ENCODE results near the gene LRRC8C.

LRRC8C gene

GRCh38 chr1:89734442-89734841, 101.5 kb downstream of the LRRC8C start:
- no peak overlapping the region for H3K4me3 Mint-ChIP-seq
- peaks cover 3% of the 10 kb centered on the region for H3K36me3 Mint-ChIP-seq
- H3K27ac Mint-ChIP-seq, result peak overlapping the region; percentile 64
- peaks cover 44% of the 10 kb centered on the region for H3K4me1 Mint-ChIP-seq
- H3K27me3 Mint-ChIP-seq, result no peaks in the 10 kb centered on the region
- no peaks in the 10 kb centered on the region for H3K9me3 Mint-ChIP-seq

- H3K36me3 Mint-ChIP-seq, result peaks cover 3% of the 10 kb centered on the region
- H3K27me3 Mint-ChIP-seq, result no peaks in the 10 kb centered on the region
- peaks cover 55% of the 10 kb centered on the region for H3K4me1 Mint-ChIP-seq
- no peak overlapping the region for H3K27ac Mint-ChIP-seq
- no peaks in the 10 kb centered on the region for H3K9me3 Mint-ChIP-seq
- no peak overlapping the region for H3K4me3 Mint-ChIP-seq
Observed at GRCh38 chr1:89735479-89735878, 102.6 kb downstream of the LRRC8C start.

GRCh38 chr1:89736937-89737733, 104.2 kb downstream of the LRRC8C start:
- H3K4me1 Mint-ChIP-seq, result peaks cover 54% of the 10 kb centered on the region

GRCh38 chr1:89737985-89738510, 105.1 kb downstream of the LRRC8C start:
- Mint-ChIP-seq H3K36me3 (no peaks in the 10 kb centered on the region), H3K27ac (peak overlapping the region; percentile 43), H3K4me3 (no peak overlapping the region), H3K4me1 (peaks cover 44% of the 10 kb centered on the region), H3K9me3 (no peaks in the 10 kb centered on the region), H3K27me3 (no peaks in the 10 kb centered on the region)

More at GRCh38 chr1:89736937-89737733, 104.2 kb downstream of the LRRC8C start:
- Mint-ChIP-seq H3K4me3 (no peak overlapping the region), H3K27ac (no peak overlapping the region), H3K27me3 (no peaks in the 10 kb centered on the region), H3K36me3 (no peaks in the 10 kb centered on the region), H3K9me3 (no peaks in the 10 kb centered on the region)

- H3K4me1 Mint-ChIP-seq, result peaks cover 40% of the 10 kb centered on the region
- H3K27ac Mint-ChIP-seq, result peak overlapping the region; percentile 90
Observed at GRCh38 chr1:89739013-89739843, 106.3 kb downstream of the LRRC8C start.

GRCh38 chr1:89739844-89740216, 106.9 kb downstream of the LRRC8C start:
- no peaks in the 10 kb centered on the region for H3K27me3 Mint-ChIP-seq
- H3K27ac Mint-ChIP-seq, result peak overlapping the region; percentile 90
- H3K9me3 Mint-ChIP-seq, result no peaks in the 10 kb centered on the region
- peak overlapping the region; percentile 63 for H3K4me3 Mint-ChIP-seq
- H3K36me3 Mint-ChIP-seq, result no peaks in the 10 kb centered on the region
- H3K4me1 Mint-ChIP-seq, result peaks cover 38% of the 10 kb centered on the region

More at GRCh38 chr1:89739013-89739843, 106.3 kb downstream of the LRRC8C start:
- Mint-ChIP-seq H3K36me3 (no peaks in the 10 kb centered on the region), H3K9me3 (no peaks in the 10 kb centered on the region), H3K4me3 (peak overlapping the region; percentile 63), H3K27me3 (no peaks in the 10 kb centered on the region)

GRCh38 chr1:89743788-89744187, 110.9 kb downstream of the LRRC8C start:
- Mint-ChIP-seq H3K4me1 (peaks cover 37% of the 10 kb centered on the region), H3K9me3 (no peaks in the 10 kb centered on the region), H3K27ac (no peak overlapping the region), H3K4me3 (no peak overlapping the region), H3K36me3 (no peaks in the 10 kb centered on the region), H3K27me3 (no peaks in the 10 kb centered on the region)

- no peak overlapping the region for H3K4me3 Mint-ChIP-seq
- H3K27me3 Mint-ChIP-seq, result no peaks in the 10 kb centered on the region
- H3K4me1 Mint-ChIP-seq, result peaks cover 11% of the 10 kb centered on the region
- no peak overlapping the region for H3K27ac Mint-ChIP-seq
- no peaks in the 10 kb centered on the region for H3K9me3 Mint-ChIP-seq
- H3K36me3 Mint-ChIP-seq, result no peaks in the 10 kb centered on the region
Observed at GRCh38 chr1:89746424-89747149, 113.7 kb downstream of the LRRC8C start.

- peaks cover 5% of the 10 kb centered on the region for H3K36me3 Mint-ChIP-seq
- no peaks in the 10 kb centered on the region for H3K27me3 Mint-ChIP-seq
- H3K4me1 Mint-ChIP-seq, result peaks cover 58% of the 10 kb centered on the region
Observed at GRCh38 chr1:89753761-89754160, 120.8 kb downstream of the LRRC8C start.

GRCh38 chr1:89754518-89754917, 121.6 kb downstream of the LRRC8C start:
- H3K27ac Mint-ChIP-seq, result peak overlapping the region; percentile 87
- no peaks in the 10 kb centered on the region for H3K27me3 Mint-ChIP-seq
- H3K36me3 Mint-ChIP-seq, result peaks cover 5% of the 10 kb centered on the region
- H3K9me3 Mint-ChIP-seq, result no peaks in the 10 kb centered on the region
- peak overlapping the region; percentile 1 for H3K4me3 Mint-ChIP-seq
- peaks cover 66% of the 10 kb centered on the region for H3K4me1 Mint-ChIP-seq

More at GRCh38 chr1:89753761-89754160, 120.8 kb downstream of the LRRC8C start:
- Mint-ChIP-seq H3K9me3 (no peaks in the 10 kb centered on the region), H3K4me3 (no peak overlapping the region), H3K27ac (peak overlapping the region; percentile 87)

GRCh38 chr1:89755591-89755990, 122.7 kb downstream of the LRRC8C start:
- Mint-ChIP-seq H3K27me3 (no peaks in the 10 kb centered on the region), H3K9me3 (no peaks in the 10 kb centered on the region), H3K4me1 (peaks cover 76% of the 10 kb centered on the region), H3K4me3 (no peak overlapping the region), H3K36me3 (peaks cover 5% of the 10 kb centered on the region), H3K27ac (peak overlapping the region; percentile 87)

GRCh38 chr1:89757532-89757931, 124.6 kb downstream of the LRRC8C start:
- Mint-ChIP-seq H3K9me3 (no peaks in the 10 kb centered on the region), H3K4me3 (peak overlapping the region; percentile 67), H3K27ac (peak overlapping the region; percentile 87), H3K27me3 (no peaks in the 10 kb centered on the region), H3K4me1 (peaks cover 93% of the 10 kb centered on the region), H3K36me3 (peaks cover 5% of the 10 kb centered on the region)

- peaks cover 5% of the 10 kb centered on the region for H3K36me3 Mint-ChIP-seq
- no peaks in the 10 kb centered on the region for H3K27me3 Mint-ChIP-seq
- H3K9me3 Mint-ChIP-seq, result no peaks in the 10 kb centered on the region
- H3K4me1 Mint-ChIP-seq, result peaks cover 94% of the 10 kb centered on the region
- peak overlapping the region; percentile 87 for H3K27ac Mint-ChIP-seq
- peak overlapping the region; percentile 67 for H3K4me3 Mint-ChIP-seq
Observed at GRCh38 chr1:89758156-89758555, 125.2 kb downstream of the LRRC8C start.

- peak overlapping the region; percentile 47 for H3K4me3 Mint-ChIP-seq
Observed at GRCh38 chr1:89759036-89759435, 126.1 kb downstream of the LRRC8C start.

GRCh38 chr1:89760496-89760895, 127.6 kb downstream of the LRRC8C start:
- H3K9me3 Mint-ChIP-seq, result no peaks in the 10 kb centered on the region
- H3K27ac Mint-ChIP-seq, result peak overlapping the region; percentile 84
- H3K4me3 Mint-ChIP-seq, result no peak overlapping the region
- H3K27me3 Mint-ChIP-seq, result no peaks in the 10 kb centered on the region
- H3K36me3 Mint-ChIP-seq, result peaks cover 4% of the 10 kb centered on the region
- peaks cover 85% of the 10 kb centered on the region for H3K4me1 Mint-ChIP-seq

More at GRCh38 chr1:89759036-89759435, 126.1 kb downstream of the LRRC8C start:
- Mint-ChIP-seq H3K9me3 (no peaks in the 10 kb centered on the region), H3K36me3 (peaks cover 4% of the 10 kb centered on the region), H3K27ac (peak overlapping the region; percentile 87), H3K27me3 (no peaks in the 10 kb centered on the region), H3K4me1 (peaks cover 96% of the 10 kb centered on the region)
